HCT116 (cell line): ENCODE data around the gene SENP6. TPM values are rescaled to one million over a fixed set of nuclear protein-coding genes. Genes with fewer than 3 reads are reported as not detected.

Source experiments
- ATAC-seq: fragments of 200-7000 bp; cut with Tn5 transposase; 2 replicates; pipeline ENCODE4 v1.9.1; 2020; ENCODE audit warnings: mild to moderate bottlenecking, moderate library complexity
- BruUV-seq: library from RNA; stranded (reverse); fragments of 400-500 nt; replicated peaks from 2 replicates; lab custom pipeline; 2021; lab: Mats Ljungman, UMichigan
- CTCF ChIA-PET: fragments of 300-600 bp; sonication (Branson Sonifier 250); formaldehyde crosslinking; loops from one replicate; lab custom pipeline; 2021; ENCODE audit warnings: antibody characterized with exemption; lab: Charles Lee
- POLR2A ChIA-PET: fragments of 300-600, 350-600 bp; sonication (Branson Sonifier 250); formaldehyde crosslinking; loops from one replicate; lab custom pipeline; 2021; ENCODE audit warnings: antibody characterized with exemption; lab: Charles Lee
- RAD21 ChIA-PET, 2 experiments: fragments of 300-600 bp; sonication (Branson Sonifier 250); formaldehyde crosslinking; loops; one replicate each; lab custom pipeline; 2023; ENCODE audit warnings: low total read pairs in 2 of 2; ENCODE audit not compliant: uncharacterized antibody in 2 of 2, unreplicated experiment in 2 of 2, low non-redundant PET in 1 of 2; lab: Charles Lee
- DNase-seq: peaks from one replicate; pipeline ENCODE4 v3.0.0-alpha.2; 2010; ENCODE audit warnings: low read depth, low spot score
- H2AFZ ChIP-seq: fragments of 200-600 bp; shearing (Covaris generic), sonication (generic); 2 replicates; pipeline ENCODE4 v1.6.1; 2017; ENCODE audit warnings: low read depth, mixed run types, mixed read lengths, antibody characterized with exemption, low read length; ENCODE audit not compliant: poor library complexity, severe bottlenecking
- H3K27ac ChIP-seq: 2 replicates; pipeline ENCODE4 v1.5.1; 2012; ENCODE audit warnings: low read depth, low read length
- H3K27me3 ChIP-seq: fragments of 200-600 bp; sonication (generic); 2 replicates; pipeline ENCODE4 v1.6.1; 2016; ENCODE audit warnings: mixed run types, low read length, mixed read lengths; ENCODE audit not compliant: insufficient read depth
- H3K36me3 ChIP-seq, 2 experiments: fragments of 200-500 bp in 1 of 2; fragments of 200-600 bp in 1 of 2; sonication (Bioruptor generic) in 1 of 2; sonication (generic) in 1 of 2; 2 replicates each; pipeline versions ENCODE4 v1.5.1 to v1.6.1; 2014 to 2016; ENCODE audit warnings: low read length in 2 of 2, inconsistent platforms in 1 of 2, mixed read lengths in 1 of 2, mixed run types in 1 of 2; ENCODE audit not compliant: insufficient read depth in 2 of 2, control insufficient read depth in 1 of 2
- H3K4me1 ChIP-seq, 2 experiments: fragments of 200-600 bp in 1 of 2; sonication (generic) in 1 of 2; 2 replicates each; pipeline versions ENCODE4 v1.5.1 to v1.6.1; 2012 to 2017; ENCODE audit warnings: low read length in 2 of 2, inconsistent platforms in 1 of 2, mild to moderate bottlenecking in 1 of 2, mixed read lengths in 1 of 2, mixed run types in 1 of 2, moderate library complexity in 1 of 2; ENCODE audit not compliant: insufficient read depth in 2 of 2, control insufficient read depth in 1 of 2
- H3K4me2 ChIP-seq: fragments of 200-600 bp; sonication (generic); 2 replicates; pipeline ENCODE4 v1.6.1; 2017; ENCODE audit warnings: mixed run types, low read length, mixed read lengths
- H3K4me3 ChIP-seq, 2 experiments: fragments of 200-600 bp in 1 of 2; sonication (generic) in 1 of 2; replicated peaks in 1 of 2; 2 replicates each; pipeline ENCODE4 v1.5.1; 2011 to 2016; ENCODE audit warnings: low read length in 2 of 2, control low read depth in 1 of 2, low read depth in 1 of 2, mild to moderate bottlenecking in 1 of 2, mixed read lengths in 1 of 2, mixed run types in 1 of 2
- H3K79me2 ChIP-seq: fragments of 200-600 bp; sonication (generic); 2 replicates; pipeline ENCODE4 v1.6.1; 2017; ENCODE audit warnings: mild to moderate bottlenecking, mixed run types, low read length, moderate library complexity, mixed read lengths; ENCODE audit not compliant: insufficient read depth
- H3K9ac ChIP-seq: fragments of 200-600 bp; sonication (generic); 2 replicates; pipeline ENCODE4 v1.6.1; 2016; ENCODE audit warnings: low read length, mixed read lengths
- H3K9me2 ChIP-seq: fragments of 200-600 bp; sonication (generic), shearing (Covaris generic); 2 replicates; pipeline ENCODE4 v1.6.1; 2017; ENCODE audit warnings: mixed run types, mild to moderate bottlenecking, moderate library complexity; ENCODE audit not compliant: insufficient read depth
- H3K9me3 ChIP-seq, 2 experiments: fragments of 200-500 bp in 1 of 2; fragments of 200-600 bp in 1 of 2; sonication (Bioruptor generic) in 1 of 2; sonication (generic) in 1 of 2; 2 replicates each; pipeline ENCODE4 v1.6.1; 2014 to 2017; ENCODE audit warnings: low read length in 2 of 2, mixed read lengths in 2 of 2, inconsistent platforms in 1 of 2, low read depth in 1 of 2, mild to moderate bottlenecking in 1 of 2, mixed run types in 1 of 2, moderate library complexity in 1 of 2; ENCODE audit not compliant: control insufficient read depth in 1 of 2, insufficient read depth in 1 of 2
- H4K20me1 ChIP-seq: fragments of 200-600 bp; sonication (generic), shearing (Covaris generic); 2 replicates; pipeline ENCODE4 v1.6.1; 2017; ENCODE audit warnings: mixed run types, mild to moderate bottlenecking, moderate library complexity; ENCODE audit not compliant: insufficient read depth
- CBX3 ChIP-seq: IDR thresholded peaks from 2 replicates; pipeline ENCODE4 v1.6.1; 2012; ENCODE audit warnings: low read depth
- CEBPB ChIP-seq: IDR thresholded peaks from 2 replicates; pipeline ENCODE4 v1.6.1; 2012; ENCODE audit warnings: low read depth
- EGR1 ChIP-seq: IDR thresholded peaks from 2 replicates; pipeline ENCODE4 v1.6.1; 2012; ENCODE audit warnings: low read depth
- EZH2 ChIP-seq: fragments of 200-600 bp; sonication (generic); IDR thresholded peaks from 2 replicates; pipeline ENCODE4 v1.6.1; 2017; ENCODE audit warnings: antibody characterized with exemption, mixed run types
- FOSL1 ChIP-seq: IDR thresholded peaks from 2 replicates; pipeline ENCODE4 v1.6.1; 2012; ENCODE audit warnings: low read depth
- JUND ChIP-seq: IDR thresholded peaks from 2 replicates; pipeline ENCODE4 v1.6.1; 2012
- POLR2A ChIP-seq: IDR thresholded peaks from 2 replicates; pipeline ENCODE4 v1.7.0; 2011; ENCODE audit warnings: borderline replicate concordance; ENCODE audit not compliant: insufficient read depth, insufficient read length; ENCODE audit errors: extremely low read depth
- POLR2AphosphoS5 ChIP-seq: IDR thresholded peaks from 2 replicates; pipeline ENCODE4 v1.6.1; 2011; ENCODE audit warnings: mild to moderate bottlenecking, low read depth, low read length, moderate library complexity
- RAD21 ChIP-seq: IDR thresholded peaks from 2 replicates; pipeline ENCODE4 v1.6.1; 2012; ENCODE audit warnings: low read depth, mild to moderate bottlenecking
- REST ChIP-seq: IDR thresholded peaks from 2 replicates; pipeline ENCODE4 v1.6.1; 2012; ENCODE audit warnings: low read depth
- SIN3A ChIP-seq: IDR thresholded peaks from 2 replicates; pipeline ENCODE4 v1.6.1; 2012; ENCODE audit warnings: low read depth
- SRF ChIP-seq: IDR thresholded peaks from 2 replicates; pipeline ENCODE4 v1.6.1; 2012; ENCODE audit warnings: low read depth
- TCF7L2 ChIP-seq: IDR thresholded peaks from 2 replicates; pipeline ENCODE4 v1.7.0; 2011; ENCODE audit warnings: borderline replicate concordance, inconsistent platforms; ENCODE audit not compliant: insufficient read depth, insufficient read length; ENCODE audit errors: extremely low read depth
- YY1 ChIP-seq: IDR thresholded peaks from 2 replicates; pipeline ENCODE4 v1.6.1; 2011; ENCODE audit warnings: low read length, low read depth, moderate library complexity, mild to moderate bottlenecking; ENCODE audit not compliant: insufficient replicate concordance; ENCODE audit errors: extremely low read depth
- ZBTB33 ChIP-seq: IDR thresholded peaks from 2 replicates; pipeline ENCODE4 v1.6.1; 2011; ENCODE audit warnings: mild to moderate bottlenecking, low read length, moderate library complexity; ENCODE audit not compliant: insufficient replicate concordance; ENCODE audit errors: extremely low read depth
- ZFX ChIP-seq: fragments of 450-650 bp; IDR thresholded peaks from 2 replicates; pipeline ENCODE4 v1.6.1; 2017
- ZNF274 ChIP-seq: fragments of 200-500 bp; sonication (Bioruptor generic); IDR thresholded peaks from 2 replicates; pipeline ENCODE4 v1.6.1; 2014; ENCODE audit warnings: mild to moderate bottlenecking, low read depth, low read length, inconsistent platforms
- intact Hi-C: fragments of 100-400 bp; cut with micrococcal nuclease; formaldehyde crosslinking; loops from 2 replicates; pipeline ENCODE4 v1.10.0; 2022
- total RNA-seq: library from RNA; stranded (reverse); gene quantifications from one replicate; pipeline ENCODE4 v1.2.1, GENCODE V29; 2021; ENCODE audit not compliant: unreplicated experiment

SENP6 gene
- total RNA-seq, 1 experiment from 2014 or later: 78.1 TPM

- TF ChIP-seq REST (no peak), ZBTB33 (no peak), SRF (no peak), POLR2A (no peak)
Measured at GRCh38 chr6:75563032-75563431, 38.6 kb upstream of the SENP6 start (continued).

GRCh38 chr6:75566137-75566767 lies 35.4 kb upstream of the SENP6 start:
- Histone ChIP-seq H3K4me1 (no peaks in the 10 kb centered on the region), H3K9me3 (peaks cover 7 to 9% of the 10 kb centered on the region in 2 experiments; a peak in 2 of 4 replicates), H3K9me2 (no peaks in the 10 kb centered on the region), H4K20me1 (no peaks in the 10 kb centered on the region), H3K27ac (no peak overlapping the region), H3K36me3 (no peaks in the 10 kb centered on the region), H2AFZ (no peak overlapping the region), H3K4me2 (no peak overlapping the region), H3K27me3 (no peaks in the 10 kb centered on the region), H3K79me2 (no peaks in the 10 kb centered on the region), H3K9ac (no peak overlapping the region), H3K4me3 (no peak overlapping the region)
- ChIA-PET CTCF (no interaction called here), RAD21 (no interaction called here), POLR2A (no interaction called here)
- DNase-seq: no peak
- no TSS peak for BruUV-seq
- no peak for ATAC-seq
- intact Hi-C loops: no loop called here
- TF ChIP-seq SIN3A (no peak), POLR2A (no peak), EGR1 (no peak), YY1 (no peak), SRF (no peak), CEBPB (no peak), FOSL1 (no peak), TCF7L2 (no peak), REST (no peak), JUND (no peak), CBX3 (no peak), ZNF274 (no peak), ZFX (no peak), RAD21 (no peak), POLR2AphosphoS5 (no peak), EZH2 (no peak)
